Upper lobe of left lung (tissue), 6 donors: ENCODE results near the gene HSPB6. TPM values are rescaled to one million over a fixed set of nuclear protein-coding genes. Genes with fewer than 3 reads are reported as not detected.
A peak's percentile ranks its signal among the peaks of the same experiment; 100 is the strongest.

Source experiments
- ATAC-seq, 2 donors: fragments of 200-7000 bp; cut with Tn5 transposase; one replicate each; pipeline ENCODE4 v1.9.1; 2022; ENCODE audit warnings: mild to moderate bottlenecking in 2 of 2, moderate library complexity in 2 of 2; ENCODE audit not compliant: low FRiP score in 2 of 2
- DNase-seq, 2 donors: peaks; one replicate each; pipeline ENCODE4 v3.0.0-alpha.2; 2019 to 2020
- H3K27ac ChIP-seq, 4 donors: fragments of 200-600 bp; sonication (generic); one replicate each; pipeline ENCODE4 v1.5.1; 2016 to 2019
- H3K27me3 ChIP-seq, 4 donors: fragments of 200-600 bp; sonication (generic); one replicate each; pipeline ENCODE4 v1.5.1; 2017 to 2019
- H3K36me3 ChIP-seq, 4 donors: fragments of 200-600 bp; sonication (generic); one replicate each; pipeline ENCODE4 v1.5.1; 2016 to 2019
- H3K4me1 ChIP-seq, 4 donors: fragments of 200-600 bp; sonication (generic); one replicate each; pipeline ENCODE4 v1.5.1; 2018 to 2019
- H3K4me3 ChIP-seq, 4 donors: fragments of 200-600 bp; sonication (generic); one replicate each; pipeline ENCODE4 v1.5.1; 2017 to 2019; ENCODE audit warnings: mild to moderate bottlenecking in 2 of 4, moderate library complexity in 1 of 4
- H3K9me3 ChIP-seq, 4 donors: fragments of 200-600 bp; sonication (generic); one replicate each; pipeline ENCODE4 v1.5.1; 2018 to 2019
- EP300 ChIP-seq, 4 donors: sonication (generic); formaldehyde crosslinking; IDR thresholded peaks; one replicate each; pipeline ENCODE4 v1.5.1; 2017; ENCODE audit warnings: antibody characterized with exemption in 4 of 4, control low read depth in 2 of 4
- POLR2A ChIP-seq, 4 donors: fragments of 450-650 bp; IDR thresholded peaks; one replicate each; pipeline ENCODE4 v1.5.1; 2016 to 2017; ENCODE audit warnings: antibody characterized with exemption in 4 of 4, mild to moderate bottlenecking in 2 of 4
- POLR2AphosphoS5 ChIP-seq, 2 donors: sonication (generic); formaldehyde crosslinking; IDR thresholded peaks; one replicate each; pipeline ENCODE4 v1.5.1; 2017; ENCODE audit warnings: antibody characterized with exemption in 2 of 2
- WGBS, 2 donors: methylation state at CpG; one replicate each; pipeline ENCODE4 v1.1.5; 2017 to 2018; 5-methylcytosine and 5-hydroxymethylcytosine counted together
- total RNA-seq, 6 donors: library from RNA; depleted of rRNA in 4 of 6; stranded (reverse); fragments of >200 nt in 4 of 6; gene quantifications; one replicate each; pipeline versions ENCODE4 v1.1.0 to v1.2.1, GENCODE V29; 2016 to 2021
- TF ChIP-seq, protein P1 (sequence below), 6 experiments: fragments of 450-650 bp in 4 of 6; fragments of 200-600 bp in 2 of 6; sonication (generic) in 2 of 6; IDR thresholded peaks; one replicate each; pipeline ENCODE4 v1.5.1; 2016 to 2019; ENCODE audit warnings: antibody characterized with exemption in 6 of 6
- donor health status: DM: no; HTN: no; CAD: no; lungs with moderate emphysema.
- donor health status: DM: no; HTN: yes; CAD: no; lungs with severe emphysema.

Gene HSPB6
- total RNA-seq, 6 donors from 2014 or later, result 4.2 to 46.2 (median 18.4) TPM

DNA sequence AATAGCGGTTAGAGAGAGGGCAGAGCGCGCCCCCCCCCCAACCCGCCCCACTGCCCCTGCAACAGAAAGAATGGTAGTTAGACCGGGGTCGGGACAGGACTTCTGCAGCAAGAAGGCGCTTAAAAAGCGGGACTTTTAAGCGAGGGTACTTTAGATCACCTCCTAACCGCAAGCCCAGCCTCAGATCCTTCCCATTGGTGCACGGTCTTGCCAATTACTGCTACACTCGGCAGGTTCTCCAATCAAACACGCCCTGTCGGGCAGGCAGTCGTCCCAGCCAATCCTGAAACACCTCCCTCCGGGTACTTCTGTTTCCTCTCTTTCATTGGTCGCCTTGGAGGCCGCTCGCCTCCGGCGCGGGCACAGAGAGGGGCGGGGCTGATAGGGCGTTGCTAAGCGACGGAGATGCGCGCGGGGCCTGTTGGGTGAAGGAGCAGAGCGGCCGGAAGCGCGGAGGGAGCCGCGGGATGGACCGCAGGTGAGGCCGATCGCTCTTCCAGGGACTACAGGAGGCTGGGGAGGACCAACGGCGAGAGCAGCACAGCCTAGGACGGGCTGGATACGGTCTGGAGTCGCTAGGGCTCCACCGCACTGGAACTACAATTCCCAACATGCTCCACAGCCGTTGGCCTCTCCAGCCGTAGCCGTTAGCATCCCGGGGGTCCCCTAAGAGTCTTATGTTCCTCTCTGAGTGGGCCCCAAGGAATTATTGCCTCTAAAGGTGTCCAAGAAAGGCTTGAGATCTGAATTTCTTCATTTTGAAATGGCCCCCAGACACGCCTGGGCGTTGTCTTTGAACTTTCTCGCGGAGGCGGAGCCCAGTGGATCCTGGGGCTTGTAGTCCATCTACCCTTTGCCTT lies 1.1 kb upstream of the HSPB6 start, which contains the start of gene PROSER3:
TSS of gene PROSER3 (plus strand) at position 428 of the 860 bp plus-strand sequence. CDS start at position 468, 40 bp downstream.
- whole genome bisulfite sequencing, 2 donors, result 1% methylated on average over 39 to 47 of the region's 53 CpGs
- Histone ChIP-seq H3K27me3 (peaks cover 0 to 3% (median 1%) of the 10 kb centered on the region in 4 donors), H3K27ac (peak within 1 kb of the TSS; percentile 92 to 98 (median 95)), H3K4me3 (peak within 1 kb of the TSS; percentile 72 to 99 (median 80)), H3K4me1 (peaks cover 32 to 43% (median 34%) of the 10 kb centered on the region in 4 donors), H3K36me3 (peaks cover 14 to 32% (median 27%) of the 10 kb centered on the region in 4 donors), H3K9me3 (no peaks in the 10 kb centered on the region)
- ATAC-seq, result peak; percentile 93 to 98
- TF ChIP-seq, protein P1, sequence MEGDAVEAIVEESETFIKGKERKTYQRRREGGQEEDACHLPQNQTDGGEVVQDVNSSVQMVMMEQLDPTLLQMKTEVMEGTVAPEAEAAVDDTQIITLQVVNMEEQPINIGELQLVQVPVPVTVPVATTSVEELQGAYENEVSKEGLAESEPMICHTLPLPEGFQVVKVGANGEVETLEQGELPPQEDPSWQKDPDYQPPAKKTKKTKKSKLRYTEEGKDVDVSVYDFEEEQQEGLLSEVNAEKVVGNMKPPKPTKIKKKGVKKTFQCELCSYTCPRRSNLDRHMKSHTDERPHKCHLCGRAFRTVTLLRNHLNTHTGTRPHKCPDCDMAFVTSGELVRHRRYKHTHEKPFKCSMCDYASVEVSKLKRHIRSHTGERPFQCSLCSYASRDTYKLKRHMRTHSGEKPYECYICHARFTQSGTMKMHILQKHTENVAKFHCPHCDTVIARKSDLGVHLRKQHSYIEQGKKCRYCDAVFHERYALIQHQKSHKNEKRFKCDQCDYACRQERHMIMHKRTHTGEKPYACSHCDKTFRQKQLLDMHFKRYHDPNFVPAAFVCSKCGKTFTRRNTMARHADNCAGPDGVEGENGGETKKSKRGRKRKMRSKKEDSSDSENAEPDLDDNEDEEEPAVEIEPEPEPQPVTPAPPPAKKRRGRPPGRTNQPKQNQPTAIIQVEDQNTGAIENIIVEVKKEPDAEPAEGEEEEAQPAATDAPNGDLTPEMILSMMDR (IDR thresholded peaks at IDR 0.05), result no peak
- peak; percentile 85 to 94 for TF ChIP-seq POLR2AphosphoS5 (IDR thresholded peaks at IDR 0.05)
- no peak for TF ChIP-seq EP300 (IDR thresholded peaks at IDR 0.05)
- TF ChIP-seq POLR2A (IDR thresholded peaks at IDR 0.05), result peak; percentile 34 to 83 (median 70)
- peak; percentile 97 to 98 for DNase-seq

DNA sequence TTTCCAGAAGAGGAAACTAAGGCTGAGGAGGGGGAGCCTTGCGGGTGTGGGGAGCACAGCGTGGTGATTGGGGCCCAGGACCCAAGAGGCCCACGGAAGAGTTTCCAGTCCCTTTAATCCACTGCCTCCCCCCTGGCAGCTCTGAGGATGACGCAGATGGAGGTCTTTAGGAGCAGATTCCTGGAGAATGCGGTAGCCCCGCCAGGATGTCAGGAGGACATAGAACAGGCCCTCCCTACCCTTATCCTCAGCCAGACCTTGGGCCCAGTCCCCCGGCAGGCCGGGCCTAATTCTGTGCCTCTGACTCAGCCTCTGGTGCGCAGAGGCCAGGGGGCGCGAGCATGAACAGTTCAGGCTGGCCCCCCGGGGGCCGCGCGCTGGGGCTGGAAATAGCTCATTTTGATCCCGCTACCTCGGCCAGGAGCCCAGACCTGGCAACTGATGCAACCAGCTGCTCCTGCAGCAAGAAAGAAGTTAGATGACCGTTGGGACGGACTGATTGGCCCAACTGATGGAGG lies 461 bp upstream of the HSPB6 start:
- WGBS, 2 donors, result 10 to 28% methylated on average over 6 to 19 of the region's 19 CpGs
- Histone ChIP-seq H3K4me1 (peaks cover 32 to 43% (median 34%) of the 10 kb centered on the region in 4 donors), H3K36me3 (peaks cover 15 to 35% (median 31%) of the 10 kb centered on the region in 4 donors), H3K4me3 (peak overlapping the region; percentile 47 to 99 (median 75)), H3K27me3 (peaks cover 0 to 3% (median 1%) of the 10 kb centered on the region in 4 donors), H3K27ac (peak overlapping the region; percentile 86 to 98 (median 92)), H3K9me3 (no peaks in the 10 kb centered on the region)
- peak; percentile 45 to 92 for DNase-seq
- peak; percentile 66 to 69 for ATAC-seq
- peak in 1 of 2 donors; percentile 11 for TF ChIP-seq POLR2AphosphoS5 (IDR thresholded peaks at IDR 0.05)
- TF ChIP-seq, protein P1 (IDR thresholded peaks at IDR 0.05), result no peak

DNA sequence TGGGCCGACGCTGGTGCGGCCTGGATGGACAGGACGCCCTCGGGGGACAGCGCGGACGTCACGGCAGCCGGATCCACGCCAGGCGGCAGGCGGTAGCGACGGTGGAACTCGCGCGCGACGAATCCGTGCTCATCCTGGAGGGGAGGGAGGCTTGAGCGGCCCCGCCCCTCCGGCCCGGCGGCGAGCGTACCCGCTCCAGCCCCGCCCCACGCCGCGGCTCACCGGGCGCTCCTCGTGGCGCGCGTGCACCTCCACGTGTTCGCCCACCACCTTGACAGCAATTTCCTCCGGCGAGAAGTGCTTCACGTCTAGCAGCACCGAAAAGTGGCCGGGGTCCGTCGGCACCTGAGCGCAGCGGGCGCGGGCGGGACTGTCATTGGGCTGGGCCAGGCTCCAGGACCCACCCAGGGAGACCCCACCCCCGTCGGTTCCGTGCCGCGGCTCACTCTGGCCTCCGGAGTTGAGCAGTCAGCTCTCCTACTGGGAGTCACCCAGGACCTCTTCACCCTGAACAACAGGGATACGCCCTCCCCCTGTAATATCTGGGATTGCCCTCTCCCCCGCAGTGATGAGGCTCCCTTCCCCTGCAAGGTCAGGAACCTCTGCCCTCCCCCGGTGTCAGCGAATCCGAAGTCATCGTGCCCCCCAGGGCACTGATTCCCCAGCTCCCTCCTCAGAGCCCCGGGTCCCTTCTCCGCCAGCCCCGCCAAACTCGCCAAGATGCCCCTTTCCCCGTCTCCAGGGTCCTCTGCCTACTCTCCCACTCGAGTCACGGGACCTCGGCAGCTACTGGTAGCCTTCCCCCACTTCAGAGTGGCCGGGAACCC lies 1.1 kb downstream of the HSPB6 start:
- 36 to 43% methylated on average over 47 to 70 of the region's 74 CpGs for WGBS, 2 donors
- Histone ChIP-seq H3K27me3 (peaks cover 0 to 3% (median 1%) of the 10 kb centered on the region in 4 donors), H3K9me3 (no peaks in the 10 kb centered on the region), H3K36me3 (peaks cover 15 to 35% (median 29%) of the 10 kb centered on the region in 4 donors), H3K4me3 (peak overlapping the region in 3 of 4 donors; percentile 25 to 99 (median 45)), H3K4me1 (peaks cover 32 to 43% (median 34%) of the 10 kb centered on the region in 4 donors), H3K27ac (peak overlapping the region; percentile 86 to 98 (median 92))
- ATAC-seq, result peak in 1 of 2 donors; percentile 72
- TF ChIP-seq POLR2AphosphoS5 (IDR thresholded peaks at IDR 0.05), result peak; percentile 2 to 38
- no peak for TF ChIP-seq EP300 (IDR thresholded peaks at IDR 0.05)
- TF ChIP-seq POLR2A (IDR thresholded peaks at IDR 0.05), result no peak
- TF ChIP-seq, protein P1 (IDR thresholded peaks at IDR 0.05), result no peak
- peak; percentile 35 to 95 for DNase-seq

DNA sequence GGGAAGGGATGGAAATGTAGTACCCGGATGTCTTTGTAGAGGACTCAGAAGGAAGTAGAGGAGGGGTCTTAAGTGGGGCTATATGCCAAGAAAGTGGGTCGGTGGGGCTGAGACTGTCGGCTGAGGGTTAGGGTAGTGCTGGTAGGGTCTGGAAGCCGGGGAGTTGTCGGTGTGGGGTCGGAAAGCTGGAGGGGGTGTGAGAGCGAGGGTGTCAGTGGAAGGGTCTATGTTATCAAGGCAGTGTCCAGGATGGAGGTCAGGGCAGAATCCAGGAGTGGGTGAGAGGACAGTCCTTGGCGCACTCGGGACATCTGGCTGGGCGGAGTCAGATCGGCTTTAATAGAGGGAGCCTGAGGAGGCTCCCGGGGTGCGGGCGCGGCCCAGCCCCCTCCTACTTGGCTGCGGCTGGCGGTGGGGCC lies 1.7 kb downstream of the HSPB6 start:
- peaks cover 0 to 3% (median 1%) of the 10 kb centered on the region in 4 donors for H3K27me3 ChIP-seq
- peaks cover 15 to 34% (median 29%) of the 10 kb centered on the region in 4 donors for H3K36me3 ChIP-seq
- peak overlapping the region in 3 of 4 donors; percentile 25 to 99 (median 45) for H3K4me3 ChIP-seq
- peak overlapping the region; percentile 86 to 98 (median 92) for H3K27ac ChIP-seq
- H3K4me1 ChIP-seq, result peaks cover 32 to 46% (median 35%) of the 10 kb centered on the region in 4 donors
- WGBS, 2 donors, result 58 to 62% methylated on average over 17 of the region's 17 CpGs
- TF ChIP-seq EP300 (IDR thresholded peaks at IDR 0.05), result no peak
- TF ChIP-seq, protein P1 (IDR thresholded peaks at IDR 0.05), result no peak
- no peak for TF ChIP-seq POLR2A (IDR thresholded peaks at IDR 0.05)
- no peak for TF ChIP-seq POLR2AphosphoS5 (IDR thresholded peaks at IDR 0.05)
- no peaks in the 10 kb centered on the region for H3K9me3 ChIP-seq
- no peak for DNase-seq
- no peak for ATAC-seq
